IPS DF 4.7 (cell line): Measurements from ENCODE around the gene TOGARAM2.

Source experiments
- DNase-seq: peaks from one replicate; pipeline ENCODE4 v3.0.0-alpha.2; 2013; ENCODE audit warnings: low spot score; ENCODE audit errors: extremely low read depth

The TOGARAM2 gene

GRCh38 chr2:28981016-28981441 lies at the start of gene TOGARAM2:
Gene TOGARAM2, plus strand, starts transcription at chr2:28981298. Its CDS starts 13,537 bp downstream, at chr2:28994835.
- DNase-seq = no peak

GRCh38 chr2:28934769-28935168 lies 46.3 kb upstream of the TOGARAM2 start:
- DNase-seq = no peak

- no peak for DNase-seq
Observed at GRCh38 chr2:28941008-28941407, 40.1 kb upstream of the TOGARAM2 start.

- no peak for DNase-seq
Observed at GRCh38 chr2:28944535-28945248, 36.4 kb upstream of the TOGARAM2 start.

DNA sequence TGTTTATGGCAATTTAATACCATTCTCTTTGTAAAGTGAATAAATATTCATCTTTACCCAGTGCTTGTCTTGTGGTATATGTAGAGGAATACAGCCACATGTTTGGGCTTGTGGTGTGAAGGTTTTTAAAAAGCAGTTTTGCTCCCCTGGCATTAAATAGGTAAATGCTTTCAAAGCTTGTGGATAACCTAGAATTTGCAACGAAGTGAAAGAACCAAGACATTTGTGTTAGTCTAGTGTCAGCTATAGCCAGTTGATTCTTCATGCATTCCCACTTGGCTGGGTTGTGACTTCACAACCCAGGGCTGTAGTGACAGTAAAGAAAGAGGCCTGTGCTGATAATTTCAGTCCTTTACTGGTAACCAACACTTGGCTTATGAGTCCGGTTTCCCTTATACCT lies 32.9 kb upstream of the TOGARAM2 start:
- no peak for DNase-seq

DNA sequence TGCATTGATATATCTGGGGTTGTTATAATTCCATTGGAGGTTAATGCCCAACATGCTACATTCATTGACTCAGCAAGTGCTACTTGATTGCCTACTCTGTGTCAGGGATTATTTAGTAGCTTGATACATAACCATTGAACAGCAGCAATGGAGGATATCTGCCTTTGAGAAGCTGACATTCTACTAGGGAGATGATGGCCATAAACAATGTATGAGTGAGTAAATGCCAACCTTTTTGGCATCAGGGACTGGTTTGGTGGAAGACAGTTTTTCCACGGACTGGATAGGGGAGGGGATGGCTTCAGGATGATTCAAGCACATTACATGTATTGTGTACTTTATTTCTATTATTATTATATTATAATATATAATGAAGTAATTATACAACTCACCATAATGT lies 31.9 kb upstream of the TOGARAM2 start:
- no peak for DNase-seq

GRCh38 chr2:28949617-28950305 lies 31.3 kb upstream of the TOGARAM2 start:
- DNase-seq = no peak

DNA sequence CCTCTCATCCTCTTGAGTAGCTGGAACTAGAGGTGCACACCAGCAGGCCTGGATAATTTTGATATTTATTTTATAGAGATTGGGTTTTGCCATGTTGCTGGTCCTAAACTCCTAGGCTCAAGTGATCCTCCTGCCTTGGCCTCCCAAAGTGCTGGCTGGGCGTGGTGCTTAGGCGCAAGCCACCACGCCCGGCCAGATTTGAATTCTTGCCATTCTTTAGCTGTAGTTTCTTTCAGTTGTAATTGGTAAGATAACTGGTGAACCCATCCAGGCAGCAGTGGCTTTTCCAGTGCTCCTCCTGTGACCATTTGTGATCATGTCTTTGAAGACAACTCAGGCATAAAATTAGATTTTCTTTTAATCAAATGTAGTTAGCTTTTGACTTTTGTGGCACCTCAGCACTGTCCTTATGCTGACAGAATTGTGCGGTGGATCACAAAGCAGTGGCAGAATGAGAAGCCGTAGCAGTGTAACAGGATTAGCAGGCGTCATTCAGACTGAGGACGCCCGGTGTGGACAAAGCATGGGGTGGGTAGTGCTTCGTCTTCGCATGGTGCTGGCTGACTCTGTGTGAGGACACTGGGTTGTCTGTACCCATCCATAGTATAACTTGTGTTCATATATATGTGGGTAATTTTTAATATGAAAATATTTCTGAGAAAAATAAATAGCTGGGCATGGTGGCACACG lies 30.0 kb upstream of the TOGARAM2 start:
- no peak for DNase-seq

- DNase-seq = no peak
Observed at GRCh38 chr2:28951910-28952835, 28.9 kb upstream of the TOGARAM2 start.

- DNase-seq = no peak
Observed at GRCh38 chr2:28952836-28953211, 28.3 kb upstream of the TOGARAM2 start.

DNA sequence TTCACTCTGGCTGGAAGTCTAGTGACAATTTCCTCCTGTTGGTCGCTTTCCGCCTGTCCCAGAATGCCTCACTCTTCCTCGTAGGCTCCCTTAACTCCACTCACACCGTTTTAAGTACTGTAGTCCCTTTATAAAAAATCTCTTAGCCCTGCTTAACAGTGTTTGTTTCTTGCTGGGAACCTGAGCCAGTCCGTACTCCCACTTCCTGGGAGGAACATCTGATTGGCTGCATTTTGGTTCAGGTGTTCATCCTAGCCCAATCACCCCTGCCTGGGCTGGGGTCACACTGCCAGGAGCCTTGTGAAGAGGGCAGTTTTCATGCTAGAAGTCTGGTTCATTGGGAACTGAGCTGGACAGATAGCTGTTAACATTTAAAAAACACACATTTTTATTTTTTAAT lies 25.6 kb upstream of the TOGARAM2 start:
- DNase-seq = no peak

DNA sequence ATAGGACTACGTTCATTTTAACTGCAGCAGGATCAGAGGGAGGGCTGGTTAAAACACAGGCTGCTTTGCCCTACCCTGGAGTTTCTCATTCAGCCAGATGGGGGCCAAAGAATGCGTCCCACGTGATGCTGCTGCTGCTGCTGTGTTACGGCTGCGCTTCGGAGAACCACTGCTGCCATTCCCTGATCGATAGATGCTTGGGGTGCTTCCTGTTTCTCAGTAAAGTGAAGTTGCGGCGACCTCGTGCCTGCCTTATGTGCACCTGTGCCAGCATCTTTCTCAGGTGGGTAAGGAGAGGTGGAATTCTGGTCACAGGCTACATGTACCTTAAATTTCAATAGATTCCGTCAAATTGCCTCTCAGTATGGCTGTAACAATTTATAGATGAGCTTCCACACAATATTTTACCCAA lies 24.7 kb upstream of the TOGARAM2 start:
- no peak for DNase-seq

DNA sequence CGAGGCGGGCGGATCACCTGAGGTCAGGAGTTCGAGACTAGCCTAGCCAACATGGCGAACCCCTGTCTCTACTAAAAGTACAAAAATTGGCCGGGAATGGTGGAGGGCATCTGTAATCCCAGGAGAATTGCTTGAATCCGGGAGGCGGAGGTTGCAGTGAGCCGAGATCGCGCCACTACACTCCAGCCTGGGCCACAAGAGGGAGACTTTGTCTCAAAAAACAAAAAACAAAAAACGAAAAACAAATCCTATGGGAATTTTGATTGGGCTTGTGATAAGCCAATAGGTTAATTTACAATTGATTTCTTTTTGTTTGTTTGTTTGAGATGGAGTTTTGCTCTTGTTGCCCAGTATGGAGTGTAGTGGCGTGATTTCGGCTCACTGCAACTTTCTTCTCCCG lies 24.2 kb upstream of the TOGARAM2 start:
- DNase-seq = no peak

- DNase-seq = no peak
Observed at GRCh38 chr2:28958689-28959088, 22.4 kb upstream of the TOGARAM2 start.

DNA sequence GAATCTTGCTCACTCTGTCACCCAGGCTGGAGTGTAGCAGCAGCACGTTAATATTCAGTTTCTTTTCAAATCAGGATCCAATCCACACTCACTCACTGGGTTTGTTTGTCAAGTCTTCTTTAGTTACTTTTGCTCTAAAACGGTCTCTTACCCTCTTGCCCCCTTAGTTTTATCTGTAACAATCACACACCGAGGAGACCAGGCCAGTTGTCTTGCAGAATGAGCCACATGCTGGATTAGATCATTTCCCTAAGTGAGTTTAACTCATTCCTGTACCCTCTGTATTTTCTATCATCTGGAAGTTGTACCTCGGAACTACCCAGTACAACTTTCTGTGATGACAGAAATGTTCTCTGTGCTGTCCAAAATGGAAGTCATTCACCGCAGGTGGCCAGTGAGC lies 20.7 kb upstream of the TOGARAM2 start:
- no peak for DNase-seq

DNA sequence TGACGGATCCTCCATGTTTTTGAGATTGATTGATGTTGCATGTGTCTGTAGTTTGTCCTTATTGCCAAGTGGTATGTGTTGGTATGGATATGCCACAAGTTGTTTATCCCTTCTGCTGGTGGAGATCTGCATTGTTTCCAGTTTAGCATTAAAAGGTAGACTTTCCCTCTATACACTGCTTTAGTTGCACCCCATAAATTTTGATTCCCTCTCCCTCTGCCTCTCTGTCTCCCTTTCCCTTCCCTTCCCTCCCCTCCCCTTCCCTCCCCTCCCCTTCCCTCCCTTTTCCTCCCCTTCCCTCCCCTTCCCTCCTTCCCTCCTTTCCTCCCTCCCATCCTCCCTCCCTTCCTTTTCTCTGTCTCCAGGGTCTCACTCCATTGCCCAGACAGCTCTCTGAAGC lies 18.6 kb upstream of the TOGARAM2 start:
- DNase-seq = no peak

- no peak for DNase-seq
Observed at GRCh38 chr2:28970464-28971160, 10.5 kb upstream of the TOGARAM2 start.

DNA sequence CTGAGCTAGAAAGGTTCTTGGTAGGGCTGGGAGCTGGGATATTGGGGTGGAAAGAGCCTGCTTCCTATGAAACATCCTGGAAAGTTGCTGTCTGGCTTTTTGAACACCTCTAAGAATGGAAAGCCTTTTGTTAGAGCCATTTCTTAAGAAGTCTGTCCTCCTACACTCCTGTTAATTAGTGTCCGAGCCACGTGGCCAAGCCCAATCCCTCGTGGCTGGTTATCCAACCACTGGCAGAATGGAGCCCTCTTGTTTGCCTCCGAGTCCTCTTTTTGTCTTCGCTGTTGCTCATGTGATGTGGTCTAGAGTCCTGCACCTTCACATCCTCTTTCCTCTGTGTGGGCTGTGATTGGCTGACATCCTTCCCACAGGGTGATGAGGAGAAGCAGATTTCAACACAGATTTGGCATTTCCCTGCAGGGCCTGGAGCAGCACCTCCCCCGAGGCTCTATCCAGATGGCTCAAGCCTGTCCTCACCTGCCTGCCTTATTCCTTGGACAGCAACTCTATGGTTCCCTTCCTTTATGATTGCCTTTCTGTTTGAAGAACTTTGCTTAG lies 8.2 kb upstream of the TOGARAM2 start:
- DNase-seq = no peak

GRCh38 chr2:28974252-28974651 lies 6.8 kb upstream of the TOGARAM2 start:
- DNase-seq = no peak

- no peak for DNase-seq
Observed at GRCh38 chr2:28975671-28976070, 5.4 kb upstream of the TOGARAM2 start.
